BJ (cell line): ENCODE measurements around the gene OXSM. TPM values are rescaled to one million over a fixed set of nuclear protein-coding genes. Genes with fewer than 3 reads are reported as not detected.

Source experiments
- CTCF ChIA-PET: fragments of 350-600 bp; formaldehyde crosslinking; extraction: SDS; loops from one replicate; lab custom pipeline; 2021; ENCODE audit warnings: antibody characterized with exemption, inconsistent platforms; lab: Yijun Ruan, JAX
- POLR2A ChIA-PET: fragments of 300-600 bp; sonication (Branson Sonifier 250); formaldehyde crosslinking; extraction: SDS; loops from one replicate; lab custom pipeline; 2021; ENCODE audit warnings: antibody characterized with exemption; lab: Charles Lee
- DNase-seq: peaks from one replicate; pipeline ENCODE4 v3.0.0-alpha.2; 2011; ENCODE audit warnings: low read depth
- H3K27me3 ChIP-seq: 2 replicates; pipeline ENCODE4 v1.6.0; 2011; ENCODE audit warnings: low read length; ENCODE audit not compliant: control insufficient read depth, insufficient read depth
- H3K36me3 ChIP-seq: 2 replicates; pipeline ENCODE4 v1.5.1; 2011; ENCODE audit warnings: low read length; ENCODE audit not compliant: control insufficient read depth, insufficient read depth
- H3K4me3 ChIP-seq: 2 replicates; pipeline ENCODE4 v1.5.1; 2011; ENCODE audit warnings: low read depth, mild to moderate bottlenecking, control low read depth, low read length
- CTCF ChIP-seq: IDR thresholded peaks from 2 replicates; pipeline ENCODE4 v1.5.1; 2011; ENCODE audit warnings: low read depth, mild to moderate bottlenecking, control low read depth, inconsistent platforms, low read length, moderate library complexity; ENCODE audit not compliant: insufficient read depth
- polyA plus RNA-seq: library from polyadenylated mRNA; depleted of rRNA; stranded (reverse); fragments of >200 nt; gene quantifications from 2 replicates; pipeline ENCODE4 v1.2.3, GENCODE V29; 2011

Gene OXSM
- polyA plus RNA-seq, 1 experiment, result 10.6 TPM

- ChIA-PET CTCF (no interaction called here), POLR2A (no interaction called here)
- H3K27me3 ChIP-seq, result no peaks in the 10 kb centered on the region
- DNase-seq, result no peak
- H3K4me3 ChIP-seq, result no peak overlapping the region
- no peak for TF ChIP-seq CTCF
- H3K36me3 ChIP-seq, result peaks cover 3% of the 10 kb centered on the region; the same call in 1 of the 2 replicates
These were observed 38.8 kb upstream of the OXSM start for GRCh38 chr3:25751048-25751447.

GRCh38 chr3:25751725-25752124 is 38.2 kb upstream of the OXSM start:
- Histone ChIP-seq H3K36me3 (peaks cover 3% of the 10 kb centered on the region; the same call in 1 of the 2 replicates), H3K27me3 (no peaks in the 10 kb centered on the region), H3K4me3 (no peak overlapping the region)
- ChIA-PET CTCF (no interaction called here), POLR2A (no interaction called here)
- DNase-seq, result no peak
- no peak for TF ChIP-seq CTCF

GRCh38 chr3:25768851-25769250 is 21.0 kb upstream of the OXSM start:
- no peaks in the 10 kb centered on the region for H3K27me3 ChIP-seq
- TF ChIP-seq CTCF, result no peak
- DNase-seq, result no peak
- no peaks in the 10 kb centered on the region; the same call in 1 of the 2 replicates for H3K36me3 ChIP-seq
- ChIA-PET POLR2A (no interaction called here), CTCF (no interaction called here)
- H3K4me3 ChIP-seq, result no peak overlapping the region

GRCh38 chr3:25775936-25776335 is 14.0 kb upstream of the OXSM start:
- POLR2A ChIA-PET, result no interaction called here
- CTCF ChIA-PET, result no interaction called here
- no peaks in the 10 kb centered on the region for H3K27me3 ChIP-seq
- no peak overlapping the region for H3K4me3 ChIP-seq
- peaks cover 6% of the 10 kb centered on the region for H3K36me3 ChIP-seq
- TF ChIP-seq CTCF, result no peak
- DNase-seq, result no peak

GRCh38 chr3:25780618-25781017 is 9.3 kb upstream of the OXSM start:
- no peak for DNase-seq
- ChIA-PET CTCF (no interaction called here), POLR2A (no interaction called here)
- no peak for TF ChIP-seq CTCF
- no peaks in the 10 kb centered on the region for H3K27me3 ChIP-seq
- H3K4me3 ChIP-seq, result no peak overlapping the region
- H3K36me3 ChIP-seq, result peaks cover 1% of the 10 kb centered on the region; the same call in 1 of the 2 replicates
